Inferior parietal cortex (tissue), 1 donor: ENCODE data around the gene CIAPIN1.
"Not testable (repeated sequence)": the region's sequence is repeated elsewhere in the genome, so short reads cannot be mapped to it uniquely, and the experiment has no call there.

ENCODE experiments used
- DNase-seq: peaks from one replicate; pipeline ENCODE4 v3.0.0-alpha.2; 2016; ENCODE audit errors: extremely low spot score

Gene CIAPIN1

GRCh38 chr16:57406881-57407280 is 40.3 kb downstream of the CIAPIN1 start:
- DNase-seq: no peak

GRCh38 chr16:57405097-57405496 is 42.1 kb downstream of the CIAPIN1 start:
- no peak for DNase-seq

GRCh38 chr16:57403965-57404817 is 43.0 kb downstream of the CIAPIN1 start, which contains the start of gene CCL17:
Gene CCL17 (plus strand): TSS chr16:57404767. CDS start chr16:57413933, 9,166 bp downstream.
- no peak for DNase-seq

- no peak for DNase-seq
These were observed 45.1 kb downstream of the CIAPIN1 start for GRCh38 chr16:57401943-57402640.

GRCh38 chr16:57397493-57397892 is 49.7 kb downstream of the CIAPIN1 start:
- DNase-seq: not testable (repeated sequence)

GRCh38 chr16:57396786-57397185 is 50.4 kb downstream of the CIAPIN1 start:
- no peak for DNase-seq

- no peak for DNase-seq
These were observed 52.2 kb downstream of the CIAPIN1 start for GRCh38 chr16:57395026-57395425.

- DNase-seq: no peak
These were observed 52.7 kb downstream of the CIAPIN1 start for GRCh38 chr16:57394444-57394843.

- no peak for DNase-seq
These were observed 54.5 kb downstream of the CIAPIN1 start for GRCh38 chr16:57392694-57393093.

GRCh38 chr16:57391708-57392107 is 55.5 kb downstream of the CIAPIN1 start:
- no peak for DNase-seq

GRCh38 chr16:57391300-57391699 is 55.9 kb downstream of the CIAPIN1 start:
- no peak for DNase-seq

GRCh38 chr16:57390636-57391295 is 56.4 kb downstream of the CIAPIN1 start:
- DNase-seq: no peak

- no peak for DNase-seq
These were observed 58.1 kb downstream of the CIAPIN1 start for GRCh38 chr16:57389087-57389468.

GRCh38 chr16:57388359-57389086 is 58.7 kb downstream of the CIAPIN1 start:
- no peak for DNase-seq

- DNase-seq: no peak
These were observed 59.4 kb downstream of the CIAPIN1 start for GRCh38 chr16:57387598-57388354.

- no peak for DNase-seq
These were observed 60.7 kb downstream of the CIAPIN1 start for GRCh38 chr16:57386381-57386951.

GRCh38 chr16:57385083-57385482 is 62.1 kb downstream of the CIAPIN1 start:
- no peak for DNase-seq

GRCh38 chr16:57384248-57385070 is 62.7 kb downstream of the CIAPIN1 start:
- DNase-seq: no peak
